Left lung (tissue), 10 donors: ENCODE data around the gene ZCRB1. TPM values are rescaled to one million over a fixed set of nuclear protein-coding genes. Genes with fewer than 3 reads are reported as not detected.

ENCODE experiments used
- ATAC-seq: fragments of 200-7000 bp; cut with Tn5 transposase; one replicate; pipeline ENCODE4 v1.9.1; 2020; ENCODE audit warnings: moderate library complexity
- DNase-seq, 4 donors: peaks; one replicate each; pipeline ENCODE4 v3.0.0-alpha.2; 2013 to 2020
- H3K27ac ChIP-seq, 2 donors: fragments of 200-600 bp; sonication (generic) in 1 of 2; one replicate each; pipeline versions ENCODE4 v1.5.0 to v1.8.0; 2020 to 2021
- H3K27me3 ChIP-seq, 2 donors: fragments of 200-600 bp; sonication (generic) in 1 of 2; one replicate each; pipeline versions ENCODE4 v1.5.0 to v1.8.0; 2020 to 2021
- H3K36me3 ChIP-seq, 2 donors: fragments of 200-600 bp; sonication (generic) in 1 of 2; one replicate each; pipeline versions ENCODE4 v1.5.0 to v1.8.0; 2020 to 2021
- H3K4me1 ChIP-seq, 2 donors: fragments of 200-600 bp; one replicate each; pipeline ENCODE4 v1.8.0; 2021
- H3K4me3 ChIP-seq, 2 donors: fragments of 200-600 bp; sonication (generic) in 1 of 2; one replicate each; pipeline versions ENCODE4 v1.5.0 to v1.8.0; 2020 to 2021; ENCODE audit warnings: mild to moderate bottlenecking in 1 of 2
- H3K9me3 ChIP-seq, 2 donors: fragments of 200-600 bp; sonication (generic) in 1 of 2; one replicate each; pipeline versions ENCODE4 v1.5.0 to v1.8.0; 2020 to 2021
- CTCF ChIP-seq, 2 donors: fragments of 200-600 bp; sonication (generic) in 1 of 2; IDR thresholded peaks; one replicate each; pipeline versions ENCODE4 v1.5.0 to v1.8.0; 2021; ENCODE audit warnings: antibody characterized with exemption in 2 of 2
- intact Hi-C, 2 donors: fragments of 100-400 bp; cut with DNase I; formaldehyde crosslinking; loops; one replicate each; pipeline versions ENCODE4 v1.11.2 to v1.14.2; 2022
- polyA plus RNA-seq, 6 donors: library from polyadenylated mRNA; unstranded; fragments of 120-200 nt; gene quantifications; one replicate each; pipeline ENCODE4 v1.2.1, GENCODE V29; 2013; ENCODE audit not compliant: insufficient read length in 6 of 6
- total RNA-seq, 2 donors: library from RNA; stranded (reverse); fragmentation: NEBNext Ultra II Directional; extraction: Animal tissue kit (Norgen Biotek cat#: 25700); gene quantifications; one replicate each; pipeline ENCODE4 v1.2.1, GENCODE V29; 2021
- donor health status: DM: no; HTN: yes; CAD: no.
- donor health status: DM: no; HTN: no; CAD: no.

ZCRB1 gene
- total and polyA plus RNA-seq, 8 donors = 34.8 to 87.6 (median 80.5) TPM

DNA sequence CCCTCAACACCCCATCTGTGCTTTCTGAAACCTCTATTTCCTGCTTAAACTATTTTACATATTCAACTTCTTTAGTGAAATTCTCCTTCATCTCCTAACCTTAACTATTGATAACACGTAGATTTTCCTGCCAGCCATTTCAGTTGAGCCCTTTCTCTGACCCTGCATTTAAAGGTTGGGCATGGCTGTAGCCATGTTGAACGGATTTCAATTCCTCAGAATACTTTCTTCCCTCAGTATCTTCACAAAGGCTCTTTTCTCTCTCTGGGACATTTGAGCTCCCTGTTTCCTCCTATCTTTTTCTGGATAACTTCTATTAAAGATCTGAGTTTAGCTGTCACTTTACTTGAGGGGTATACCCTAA, 1.3 kb upstream of the ZCRB1 start:
- no peak for DNase-seq
- H3K4me1 ChIP-seq = peaks cover 16 to 42% of the 10 kb centered on the region in 2 donors
- no peak for TF ChIP-seq CTCF (IDR thresholded peaks at IDR 0.05)
- H3K4me3 ChIP-seq = peak overlapping the region in 1 of 2 donors; percentile 79
- H3K27me3 ChIP-seq = no peaks in the 10 kb centered on the region
- no peak overlapping the region for H3K27ac ChIP-seq
- H3K9me3 ChIP-seq = no peaks in the 10 kb centered on the region
- no peaks in the 10 kb centered on the region for H3K36me3 ChIP-seq
- ATAC-seq = no peak
- intact Hi-C loops = no loop called here

DNA sequence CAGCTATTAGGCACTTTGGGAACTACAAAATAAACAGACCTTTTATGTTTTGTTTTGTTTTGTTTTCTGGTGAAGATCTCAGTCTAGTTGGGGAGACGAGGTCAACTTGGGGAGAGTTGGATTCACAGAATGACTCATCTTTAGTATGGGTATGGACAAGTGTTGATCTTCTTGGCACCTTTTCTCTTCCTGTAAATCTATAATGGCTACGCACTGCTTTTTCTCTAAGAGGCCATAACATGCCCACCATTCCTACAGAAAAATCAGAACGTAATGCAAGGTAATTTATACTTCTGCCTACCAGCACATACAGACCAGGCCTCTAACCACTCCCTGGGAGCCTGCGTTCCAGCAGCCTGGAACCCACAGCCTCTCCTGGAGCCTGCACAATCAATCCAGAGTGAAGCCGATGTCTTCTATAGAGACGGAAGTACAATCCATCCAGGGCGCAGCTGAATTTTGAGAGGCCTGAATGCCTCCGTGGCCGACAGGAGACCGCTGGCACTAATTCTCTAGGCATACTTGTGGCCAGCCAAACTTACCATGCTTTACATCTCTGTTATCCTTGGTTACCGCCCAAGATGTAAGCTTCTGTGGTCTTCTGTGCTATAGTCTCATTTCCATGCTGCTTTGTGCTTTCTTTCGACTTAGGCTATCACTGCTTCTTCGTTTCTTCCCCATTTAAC, 790 bp upstream of the ZCRB1 start:
- TF ChIP-seq CTCF (IDR thresholded peaks at IDR 0.05) = no peak
- no peaks in the 10 kb centered on the region for H3K36me3 ChIP-seq
- intact Hi-C loops = no loop called here
- H3K4me3 ChIP-seq = peak overlapping the region; percentile 49 to 79
- H3K27ac ChIP-seq = peak overlapping the region; percentile 75 to 79
- ATAC-seq (peak; percentile 37), DNase-seq (peak in 2 of 4 donors; percentile 9 to 10)
- H3K27me3 ChIP-seq = no peaks in the 10 kb centered on the region
- peaks cover 16 to 42% of the 10 kb centered on the region in 2 donors for H3K4me1 ChIP-seq
- H3K9me3 ChIP-seq = no peaks in the 10 kb centered on the region

- intact Hi-C loops = no loop called here
- H3K4me1 ChIP-seq = peaks cover 16 to 40% of the 10 kb centered on the region in 2 donors
- H3K27me3 ChIP-seq = no peaks in the 10 kb centered on the region
- no peak for DNase-seq
- peaks cover 0 to 10% of the 10 kb centered on the region in 2 donors for H3K36me3 ChIP-seq
- no peak for TF ChIP-seq CTCF (IDR thresholded peaks at IDR 0.05)
- peak overlapping the region; percentile 49 to 79 for H3K4me3 ChIP-seq
- no peak for ATAC-seq
- H3K9me3 ChIP-seq = no peaks in the 10 kb centered on the region
- peak overlapping the region; percentile 75 to 79 for H3K27ac ChIP-seq
These were observed 605 bp downstream of the ZCRB1 start for GRCh38 chr12:42325326-42325652.

- Histone ChIP-seq H3K27me3 (no peaks in the 10 kb centered on the region), H3K4me3 (no peak overlapping the region), H3K9me3 (no peaks in the 10 kb centered on the region), H3K27ac (no peak overlapping the region), H3K36me3 (peaks cover 0 to 10% of the 10 kb centered on the region in 2 donors), H3K4me1 (peaks cover 16 to 32% of the 10 kb centered on the region in 2 donors)
- ATAC-seq (no peak), DNase-seq (no peak)
- intact Hi-C loops = no loop called here
- no peak for TF ChIP-seq CTCF (IDR thresholded peaks at IDR 0.05)
These were observed 2.0 kb downstream of the ZCRB1 start for GRCh38 chr12:42323856-42324255.

DNA sequence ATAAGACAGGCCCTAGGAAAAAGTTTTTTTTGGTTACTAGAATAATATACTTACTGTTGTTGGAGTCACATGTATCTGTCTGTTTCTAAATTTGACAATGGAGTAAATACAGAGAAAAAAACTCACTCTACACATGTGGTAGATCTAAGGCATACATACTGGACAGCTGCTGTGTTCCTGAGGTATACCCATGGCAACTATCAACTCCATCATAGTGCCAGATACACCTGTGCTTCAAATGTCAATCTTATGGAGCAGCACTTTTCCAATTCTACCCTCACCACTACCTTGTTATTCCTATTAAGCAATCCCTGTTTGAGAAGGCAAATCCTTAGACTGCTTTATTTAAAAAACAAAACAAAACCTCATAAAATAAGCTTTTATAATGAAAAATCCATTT, 3.3 kb downstream of the ZCRB1 start:
- ATAC-seq = no peak
- Histone ChIP-seq H3K36me3 (peaks cover 0 to 11% of the 10 kb centered on the region in 2 donors), H3K4me3 (no peak overlapping the region), H3K27me3 (no peaks in the 10 kb centered on the region), H3K4me1 (peaks cover 16 to 20% of the 10 kb centered on the region in 2 donors), H3K9me3 (no peaks in the 10 kb centered on the region), H3K27ac (no peak overlapping the region)
- no peak for DNase-seq
- no peak for TF ChIP-seq CTCF (IDR thresholded peaks at IDR 0.05)
- intact Hi-C loops = no loop called here
